ENCODE data around the gene WFDC1. TPM values are rescaled to one million over a fixed set of nuclear protein-coding genes. Genes with fewer than 3 reads are reported as not detected.

Gene WFDC1
- total and polyA plus RNA-seq, 2 donors (not counting 1 experiment from before 2014, with no cell fraction given) = 32.1 to 34.0 TPM

GRCh38 chr16:84339311-84339710 is 44.6 kb downstream of the WFDC1 start:
- H3K36me3 ChIP-seq (ENCODE audit: control insufficient read depth, insufficient read depth, low read length) = no peaks in the 10 kb centered on the region
- no peak overlapping the region for H3K27ac ChIP-seq (ENCODE audit: insufficient read depth, low read length)
- TF ChIP-seq CTCF (conservative IDR thresholded peaks at IDR 0.05 in 1 of 2, IDR thresholded peaks at IDR 0.05 in 1 of 2; ENCODE audit: low read depth in 1 of 2, low read length in 2 of 2) (no peak), EZH2 (IDR thresholded peaks at IDR 0.05; ENCODE audit: low read length, missing control alignments) (no peak)
- H3K79me2 ChIP-seq (ENCODE audit: control insufficient read depth, insufficient read depth, low read length) = no peaks in the 10 kb centered on the region
- no peak for DNase-seq (ENCODE audit: low read depth in 2 of 2)
- no peak overlapping the region for H3K4me3 ChIP-seq (replicated peaks in 1 of 4; ENCODE audit: control extremely low read depth in 1 of 4, insufficient read depth in 1 of 4, low read depth in 3 of 4, low read length in 4 of 4)
- H3K9me3 ChIP-seq (ENCODE audit: control insufficient read depth, insufficient read depth, low read depth, low read length) = no peaks in the 10 kb centered on the region
- no peaks in the 10 kb centered on the region for H3K4me1 ChIP-seq (ENCODE audit: control insufficient read depth, extremely low read depth, insufficient read depth, low read length)
- H2AFZ ChIP-seq (ENCODE audit: low read length) = no peak overlapping the region
- H4K20me1 ChIP-seq (ENCODE audit: control insufficient read depth, extremely low read depth, insufficient read depth, low read length) = no peaks in the 10 kb centered on the region
- no peak overlapping the region for H3K4me2 ChIP-seq (ENCODE audit: extremely low read depth, insufficient read depth, low read length)
- no peaks in the 10 kb centered on the region for H3K27me3 ChIP-seq (ENCODE audit: control insufficient read depth, insufficient read depth, low read length)
- no peak overlapping the region for H3K9ac ChIP-seq (ENCODE audit: insufficient read depth, low read length)

- H3K9me3 ChIP-seq (ENCODE audit: control insufficient read depth, insufficient read depth, low read depth, low read length) = no peaks in the 10 kb centered on the region
- H3K27me3 ChIP-seq (ENCODE audit: control insufficient read depth, insufficient read depth, low read length) = no peaks in the 10 kb centered on the region
- no peak overlapping the region for H3K4me3 ChIP-seq (replicated peaks in 1 of 4; ENCODE audit: control extremely low read depth in 1 of 4, insufficient read depth in 1 of 4, low read depth in 3 of 4, low read length in 4 of 4)
- no peak for DNase-seq (ENCODE audit: low read depth in 2 of 2)
- no peaks in the 10 kb centered on the region for H3K79me2 ChIP-seq (ENCODE audit: control insufficient read depth, insufficient read depth, low read length)
- H3K27ac ChIP-seq (ENCODE audit: insufficient read depth, low read length) = no peak overlapping the region
- H3K9ac ChIP-seq (ENCODE audit: insufficient read depth, low read length) = no peak overlapping the region
- H3K36me3 ChIP-seq (ENCODE audit: control insufficient read depth, insufficient read depth, low read length) = no peaks in the 10 kb centered on the region
- H4K20me1 ChIP-seq (ENCODE audit: control insufficient read depth, extremely low read depth, insufficient read depth, low read length) = no peaks in the 10 kb centered on the region
- no peak overlapping the region for H2AFZ ChIP-seq (ENCODE audit: low read length)
- TF ChIP-seq EZH2 (IDR thresholded peaks at IDR 0.05; ENCODE audit: low read length, missing control alignments) = no peak
- no peak for TF ChIP-seq CTCF (conservative IDR thresholded peaks at IDR 0.05 in 1 of 2, IDR thresholded peaks at IDR 0.05 in 1 of 2; ENCODE audit: low read depth in 1 of 2, low read length in 2 of 2)
- no peaks in the 10 kb centered on the region for H3K4me1 ChIP-seq (ENCODE audit: control insufficient read depth, extremely low read depth, insufficient read depth, low read length)
- no peak overlapping the region for H3K4me2 ChIP-seq (ENCODE audit: extremely low read depth, insufficient read depth, low read length)
Observed at GRCh38 chr16:84339766-84340165, 45.1 kb downstream of the WFDC1 start.

- no peaks in the 10 kb centered on the region for H4K20me1 ChIP-seq (ENCODE audit: control insufficient read depth, extremely low read depth, insufficient read depth, low read length)
- H2AFZ ChIP-seq (ENCODE audit: low read length) = no peak overlapping the region
- H3K79me2 ChIP-seq (ENCODE audit: control insufficient read depth, insufficient read depth, low read length) = no peaks in the 10 kb centered on the region
- no peak overlapping the region for H3K4me3 ChIP-seq (replicated peaks in 1 of 4; ENCODE audit: control extremely low read depth in 1 of 4, insufficient read depth in 1 of 4, low read depth in 3 of 4, low read length in 4 of 4)
- no peak overlapping the region for H3K9ac ChIP-seq (ENCODE audit: insufficient read depth, low read length)
- H3K4me1 ChIP-seq (ENCODE audit: control insufficient read depth, extremely low read depth, insufficient read depth, low read length) = no peaks in the 10 kb centered on the region
- no peak for TF ChIP-seq CTCF (conservative IDR thresholded peaks at IDR 0.05 in 1 of 2, IDR thresholded peaks at IDR 0.05 in 1 of 2; ENCODE audit: low read depth in 1 of 2, low read length in 2 of 2)
- no peak for TF ChIP-seq EZH2 (IDR thresholded peaks at IDR 0.05; ENCODE audit: low read length, missing control alignments)
- no peaks in the 10 kb centered on the region for H3K27me3 ChIP-seq (ENCODE audit: control insufficient read depth, insufficient read depth, low read length)
- no peak overlapping the region for H3K27ac ChIP-seq (ENCODE audit: insufficient read depth, low read length)
- no peaks in the 10 kb centered on the region for H3K36me3 ChIP-seq (ENCODE audit: control insufficient read depth, insufficient read depth, low read length)
- no peaks in the 10 kb centered on the region for H3K9me3 ChIP-seq (ENCODE audit: control insufficient read depth, insufficient read depth, low read depth, low read length)
- H3K4me2 ChIP-seq (ENCODE audit: extremely low read depth, insufficient read depth, low read length) = no peak overlapping the region
- DNase-seq (ENCODE audit: low read depth in 2 of 2) = no peak
Observed at GRCh38 chr16:84340325-84341040, 45.8 kb downstream of the WFDC1 start.
